Activated naive CD8-positive, alpha-beta T cell treated with anti-CD3 and anti-CD28 coated beads, Interleukin-2, amount 10 ng/mL, durations not matched to agents 7 days and 5 days (primary cell): ENCODE results near the gene ZNF699. TPM values are rescaled to one million over a fixed set of nuclear protein-coding genes. Genes with fewer than 3 reads are reported as not detected.
"Not testable (repeated sequence)": the region's sequence is repeated elsewhere in the genome, so short reads cannot be mapped to it uniquely, and the experiment has no call there.

Experiments used
- ATAC-seq: fragments of 150-1000 bp; cut with Tn5 transposase; one replicate; pipeline ENCODE4 v1.10.0; 2021; ENCODE audit warnings: low read depth, moderate library complexity
- POLR2A ChIA-PET: fragments of 350-600 bp; sonication (Branson Sonifier 250); formaldehyde crosslinking; loops from one replicate; lab custom pipeline; 2021; ENCODE audit warnings: antibody characterized with exemption; lab: Charles Lee
- DNase-seq: peaks from one replicate; pipeline ENCODE4 v3.0.0; 2021
- H3K27ac Mint-ChIP-seq: one replicate; pipeline ENCODE4 v1.8.0; 2022; ENCODE audit warnings: mild to moderate bottlenecking, mixed read lengths
- H3K27me3 Mint-ChIP-seq: one replicate; pipeline ENCODE4 v1.8.0; 2022; ENCODE audit warnings: mild to moderate bottlenecking, moderate library complexity, mixed read lengths
- H3K36me3 Mint-ChIP-seq: one replicate; pipeline ENCODE4 v1.8.0; 2021; ENCODE audit warnings: mild to moderate bottlenecking, mixed read lengths
- H3K4me1 Mint-ChIP-seq: one replicate; pipeline ENCODE4 v1.8.0; 2021; ENCODE audit warnings: mixed read lengths
- H3K4me3 Mint-ChIP-seq: one replicate; pipeline ENCODE4 v1.8.0; 2022; ENCODE audit warnings: mild to moderate bottlenecking, moderate library complexity, mixed read lengths
- H3K9me3 Mint-ChIP-seq: one replicate; pipeline ENCODE4 v1.8.0; 2021; ENCODE audit warnings: mixed read lengths
- total RNA-seq, 2 experiments: library from RNA; stranded (reverse); gene quantifications; one replicate each; pipeline ENCODE4 v1.2.3, GENCODE V29; 2021

Gene ZNF699
- 10 to 100 TPM; 13.1 to 14.2 TPM for total RNA-seq

GRCh38 chr19:9309139-9309973 is at the start of gene ZNF699:
ZNF699 (minus strand) TSS chr19:9309838; CDS start chr19:9305119, 4,719 bp downstream.
- H3K4me1 Mint-ChIP-seq: peaks cover 18% of the 10 kb centered on the region
- H3K9me3 Mint-ChIP-seq: peaks cover 8% of the 10 kb centered on the region

GRCh38 chr19:9354651-9355050 is 45.0 kb upstream of the ZNF699 start:
- Mint-ChIP-seq H3K4me3 (no peak overlapping the region), H3K36me3 (peaks cover 20% of the 10 kb centered on the region), H3K27ac (no peak overlapping the region), H3K9me3 (peaks cover 22% of the 10 kb centered on the region), H3K27me3 (no peaks in the 10 kb centered on the region), H3K4me1 (no peaks in the 10 kb centered on the region)
- DNase-seq (no peak), ATAC-seq (no peak)
- POLR2A ChIA-PET: interaction anchor here (0.6 kb wide), 1 partner anchor 15 kb away, joined by 3 read pairs; no protein-coding TSS in a partner anchor

More at GRCh38 chr19:9309139-9309973, at the start of gene ZNF699:
- peak within 1 kb of the TSS; percentile 85 for H3K4me3 Mint-ChIP-seq
- peak; percentile 97 for DNase-seq
- H3K27me3 Mint-ChIP-seq: no peaks in the 10 kb centered on the region
- peak; percentile 91 for ATAC-seq
- H3K36me3 Mint-ChIP-seq: peaks cover 16% of the 10 kb centered on the region
- POLR2A ChIA-PET: interaction anchor here (0.6 to 1.4 kb wide), 5 partner anchors 14 to 273 kb away, joined by 3 to 7 read pairs (median 6); partner anchors contain the start of genes ZNF266 and ZNF559
- peak within 1 kb of the TSS; percentile 91 for H3K27ac Mint-ChIP-seq

DNA sequence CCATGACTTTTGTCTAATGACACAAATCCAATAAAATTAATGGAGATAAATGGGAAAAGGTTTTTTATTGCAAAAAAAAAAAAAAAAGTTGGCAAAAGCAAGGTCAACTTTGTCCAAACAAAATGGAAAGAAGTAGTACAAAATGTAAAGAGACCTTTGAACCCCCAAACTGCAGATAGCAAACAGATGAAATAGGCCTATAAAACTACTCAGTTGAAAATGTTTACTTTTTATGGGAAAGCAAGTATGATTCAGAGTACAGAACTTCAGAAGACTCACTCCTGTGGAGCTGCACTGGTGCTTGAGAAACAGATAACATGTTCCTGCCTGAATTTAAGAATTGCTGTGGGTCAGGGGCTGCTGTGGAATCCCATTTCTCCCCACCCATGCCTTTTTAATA is 43.4 kb upstream of the ZNF699 start:
- DNase-seq (no peak), ATAC-seq (no peak)
- POLR2A ChIA-PET: interaction anchor here (0.6 kb wide), 1 partner anchor 21 kb away, joined by 3 read pairs; no protein-coding TSS in a partner anchor
- Mint-ChIP-seq H3K27me3 (no peaks in the 10 kb centered on the region), H3K27ac (no peak overlapping the region), H3K9me3 (peaks cover 30% of the 10 kb centered on the region), H3K36me3 (peaks cover 19% of the 10 kb centered on the region), H3K4me3 (no peak overlapping the region), H3K4me1 (no peaks in the 10 kb centered on the region)

- Mint-ChIP-seq H3K27me3 (no peaks in the 10 kb centered on the region), H3K9me3 (peaks cover 26% of the 10 kb centered on the region), H3K36me3 (peaks cover 14% of the 10 kb centered on the region), H3K27ac (no peak overlapping the region), H3K4me1 (no peaks in the 10 kb centered on the region), H3K4me3 (no peak overlapping the region)
- DNase-seq (no peak), ATAC-seq (no peak)
- POLR2A ChIA-PET: no interaction called here
Measured at GRCh38 chr19:9352505-9352904, 42.9 kb upstream of the ZNF699 start.

- Mint-ChIP-seq H3K27ac (no peak overlapping the region), H3K27me3 (no peaks in the 10 kb centered on the region), H3K9me3 (peaks cover 34% of the 10 kb centered on the region), H3K36me3 (peaks cover 25% of the 10 kb centered on the region), H3K4me3 (no peak overlapping the region), H3K4me1 (no peaks in the 10 kb centered on the region)
- no peak for DNase-seq
- no peak for ATAC-seq
- POLR2A ChIA-PET: no interaction called here
Measured at GRCh38 chr19:9348671-9349070, 39.0 kb upstream of the ZNF699 start.

DNA sequence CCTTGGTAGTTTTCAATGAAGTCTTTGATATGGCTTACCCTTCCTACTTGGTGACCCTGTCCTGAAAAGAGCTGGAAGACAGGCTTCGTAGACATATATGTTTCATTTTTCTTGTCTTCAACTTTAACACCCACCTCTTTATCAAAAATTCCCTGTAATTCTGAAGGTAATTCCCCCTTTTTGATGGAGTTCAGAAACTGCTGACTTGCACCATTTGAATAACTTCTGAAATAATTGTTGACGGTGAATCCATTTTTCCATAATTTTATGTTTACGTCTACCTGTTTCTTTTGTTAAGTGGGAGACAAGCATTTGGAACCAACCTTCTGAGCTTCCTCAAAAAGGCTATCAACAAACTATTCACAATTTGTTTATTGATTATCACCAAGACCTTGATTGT is 38.6 kb upstream of the ZNF699 start:
- peaks cover 37% of the 10 kb centered on the region for H3K9me3 Mint-ChIP-seq
- ATAC-seq (no peak), DNase-seq (no peak)
- no peak overlapping the region for H3K4me3 Mint-ChIP-seq
- H3K27ac Mint-ChIP-seq: no peak overlapping the region
- H3K27me3 Mint-ChIP-seq: no peaks in the 10 kb centered on the region
- peaks cover 29% of the 10 kb centered on the region for H3K36me3 Mint-ChIP-seq
- no peaks in the 10 kb centered on the region for H3K4me1 Mint-ChIP-seq
- POLR2A ChIA-PET: no interaction called here

GRCh38 chr19:9345005-9345404 is 35.4 kb upstream of the ZNF699 start:
- no peak overlapping the region for H3K27ac Mint-ChIP-seq
- POLR2A ChIA-PET: no interaction called here

GRCh38 chr19:9342610-9343304 is 33.1 kb upstream of the ZNF699 start:
- Mint-ChIP-seq H3K36me3 (peaks cover 70% of the 10 kb centered on the region), H3K4me3 (no peak overlapping the region), H3K9me3 (peaks cover 44% of the 10 kb centered on the region), H3K27ac (no peak overlapping the region), H3K27me3 (no peaks in the 10 kb centered on the region), H3K4me1 (no peaks in the 10 kb centered on the region)
- no peak for ATAC-seq
- DNase-seq: no peak
- POLR2A ChIA-PET: no interaction called here

More at GRCh38 chr19:9345005-9345404, 35.4 kb upstream of the ZNF699 start:
- Mint-ChIP-seq H3K36me3 (peaks cover 51% of the 10 kb centered on the region), H3K9me3 (peaks cover 38% of the 10 kb centered on the region), H3K27me3 (no peaks in the 10 kb centered on the region), H3K4me3 (no peak overlapping the region), H3K4me1 (no peaks in the 10 kb centered on the region)
- ATAC-seq: no peak
- no peak for DNase-seq

- Mint-ChIP-seq H3K9me3 (peaks cover 39% of the 10 kb centered on the region), H3K4me1 (peaks cover 8% of the 10 kb centered on the region), H3K36me3 (peaks cover 74% of the 10 kb centered on the region), H3K27ac (no peak overlapping the region), H3K4me3 (no peak overlapping the region), H3K27me3 (no peaks in the 10 kb centered on the region)
- POLR2A ChIA-PET: no interaction called here
- DNase-seq: no peak
- no peak for ATAC-seq
Measured at GRCh38 chr19:9329999-9330398, 20.4 kb upstream of the ZNF699 start.

DNA sequence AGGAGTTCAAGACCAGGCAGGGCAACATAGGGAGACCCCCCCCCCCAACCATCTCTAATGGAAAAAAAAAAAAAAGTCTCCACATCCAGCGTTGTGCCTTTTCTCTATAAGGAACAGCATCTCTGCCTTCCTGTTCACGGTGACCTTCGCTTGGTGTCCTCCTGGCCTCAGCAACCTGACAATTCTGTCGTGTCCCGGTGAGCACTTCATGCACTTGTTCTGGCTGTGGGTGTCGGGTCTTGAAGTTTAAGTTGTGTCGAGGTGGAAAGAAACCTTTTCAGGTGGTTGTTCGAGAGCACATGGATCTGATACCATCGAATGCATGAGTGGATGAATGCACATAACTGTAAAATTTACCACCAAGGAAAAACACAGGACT is 14.9 kb upstream of the ZNF699 start:
- peaks cover 49% of the 10 kb centered on the region for H3K36me3 Mint-ChIP-seq
- H3K27me3 Mint-ChIP-seq: no peaks in the 10 kb centered on the region
- H3K9me3 Mint-ChIP-seq: peaks cover 30% of the 10 kb centered on the region

DNA sequence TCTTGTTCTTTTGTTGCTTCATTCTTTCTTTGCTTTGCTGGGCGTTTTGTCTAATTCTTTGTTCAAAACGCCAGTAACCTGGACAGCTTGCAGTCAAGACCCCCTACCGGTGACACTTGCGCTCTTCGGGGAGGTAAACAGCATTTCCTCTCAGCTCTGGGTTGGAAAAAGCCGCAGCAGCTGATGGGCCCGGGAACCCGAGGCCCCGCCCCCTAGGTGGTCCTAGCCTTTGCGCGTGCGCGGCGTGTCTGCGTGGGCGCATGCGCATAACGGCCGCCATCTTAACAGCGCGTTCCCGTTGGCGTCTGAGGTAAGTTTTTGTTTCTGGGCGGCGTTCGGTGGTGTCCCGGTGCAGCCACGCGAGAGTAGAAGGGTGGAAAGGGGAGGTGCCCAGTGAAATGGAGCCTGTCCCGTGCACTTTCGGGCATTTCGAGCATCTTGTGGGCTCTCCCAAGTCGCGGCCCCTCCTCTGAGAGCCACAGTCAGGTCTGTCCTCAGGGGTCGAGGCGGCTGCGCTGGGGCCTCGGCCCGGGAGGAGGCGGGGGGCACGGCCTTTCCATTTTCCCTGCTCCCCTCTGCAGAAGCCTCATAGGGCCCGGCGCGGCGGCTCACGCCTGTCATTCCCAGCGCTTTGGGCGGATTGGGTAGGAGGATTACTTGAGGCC is 14.4 kb upstream of the ZNF699 start, which contains the start of gene ZNF559:
Gene ZNF559 (plus strand): TSS at position 261 of the 665 bp plus-strand sequence. CDS start 14,371 bp downstream, outside the sequence.
- Mint-ChIP-seq H3K36me3 (peaks cover 44% of the 10 kb centered on the region), H3K4me3 (peak within 1 kb of the TSS; percentile 88), H3K4me1 (peaks cover 22% of the 10 kb centered on the region), H3K27me3 (no peaks in the 10 kb centered on the region), H3K27ac (peak within 1 kb of the TSS; percentile 96), H3K9me3 (peaks cover 31% of the 10 kb centered on the region)
- POLR2A ChIA-PET: interaction anchor here (1.1 to 1.2 kb wide), 2 partner anchors 14 to 111 kb away, joined by 6 to 7 read pairs; partner anchors contain the start of genes ZNF266 and ZNF699
- ATAC-seq (peak; percentile 98), DNase-seq (peak; percentile 99)

More for the DNA sequence above, 14.9 kb upstream of the ZNF699 start:
- H3K27ac Mint-ChIP-seq: peak overlapping the region; percentile 96
- DNase-seq (no peak), ATAC-seq (no peak)
- peak overlapping the region; percentile 88 for H3K4me3 Mint-ChIP-seq
- POLR2A ChIA-PET: interaction anchor here (1.2 kb wide), 1 partner anchor 111 kb away, joined by 7 read pairs; the partner anchor contains the start of gene ZNF266
- H3K4me1 Mint-ChIP-seq: peaks cover 22% of the 10 kb centered on the region

DNA sequence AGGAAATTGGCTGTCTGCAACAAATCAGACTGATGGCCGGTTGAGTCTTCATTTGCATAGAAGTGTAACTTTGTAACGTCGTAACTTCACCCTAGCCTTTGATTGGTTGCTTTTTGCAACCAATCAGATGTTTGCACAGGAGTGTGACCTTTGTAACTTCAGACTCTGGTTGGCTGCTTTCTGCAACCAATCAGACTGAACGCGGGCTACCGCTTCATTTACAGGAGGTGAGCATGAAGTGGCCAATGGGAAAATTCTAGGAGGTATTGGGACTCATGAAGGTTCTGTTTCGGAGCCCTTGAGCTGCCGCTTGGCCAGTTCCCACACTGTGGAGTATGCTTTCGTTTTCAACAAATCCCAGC is 13.9 kb upstream of the ZNF699 start:
- H3K4me1 Mint-ChIP-seq: peaks cover 22% of the 10 kb centered on the region
- peak overlapping the region; percentile 96 for H3K27ac Mint-ChIP-seq
- H3K9me3 Mint-ChIP-seq: peaks cover 31% of the 10 kb centered on the region
- no peaks in the 10 kb centered on the region for H3K27me3 Mint-ChIP-seq
- POLR2A ChIA-PET: interaction anchor here (0.5 to 1.2 kb wide), 3 partner anchors 13 to 352 kb away, joined by 4 to 7 read pairs (median 6); partner anchors contain the start of genes ZNF266, ZNF562 and ZNF699
- peaks cover 40% of the 10 kb centered on the region for H3K36me3 Mint-ChIP-seq
- DNase-seq (no peak), ATAC-seq (peak; percentile 41)
- H3K4me3 Mint-ChIP-seq: peak overlapping the region; percentile 88

DNA sequence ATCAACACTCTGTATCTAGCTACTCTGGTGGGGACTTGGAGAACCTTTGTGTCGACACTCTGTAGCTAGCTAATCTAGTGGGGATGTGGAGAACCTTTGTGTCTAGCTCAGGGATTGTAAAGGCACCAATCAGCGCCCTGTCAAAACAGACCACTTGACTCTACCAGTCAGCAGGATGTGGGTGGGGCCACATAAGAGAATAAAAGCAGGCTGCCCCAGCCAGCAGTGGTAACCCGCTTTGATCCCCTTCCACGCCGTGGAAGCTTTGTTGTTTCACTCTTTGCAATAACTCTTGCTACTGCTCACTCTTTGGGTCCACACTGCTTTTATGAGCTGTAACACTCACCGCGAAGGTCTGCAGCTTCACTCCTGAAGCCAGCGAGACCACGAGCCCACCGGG is 12.6 kb upstream of the ZNF699 start:
- peak overlapping the region; percentile 45 for H3K4me3 Mint-ChIP-seq
- POLR2A ChIA-PET, H3K27me3 Mint-ChIP-seq, ATAC-seq, DNase-seq: not testable (repeated sequence)
- H3K36me3 Mint-ChIP-seq: peaks cover 28% of the 10 kb centered on the region
- H3K4me1 Mint-ChIP-seq: peaks cover 18% of the 10 kb centered on the region
- H3K9me3 Mint-ChIP-seq: peaks cover 24% of the 10 kb centered on the region
- H3K27ac Mint-ChIP-seq: peak overlapping the region; percentile 6
